ENCODE measurements around the gene KLHL18. TPM values are rescaled to one million over a fixed set of nuclear protein-coding genes. Genes with fewer than 3 reads are reported as not detected.
A peak's percentile ranks its signal among the peaks of the same experiment; 100 is the strongest.

The KLHL18 gene
- polyA plus RNA-seq, 2 of the 4 experiments (the other 2 are of a cell fraction), result 14.3 to 20.7 TPM

- H3K4me3 ChIP-seq, result no peak overlapping the region
- FAIRE-seq (no peak), DNase-seq (ENCODE audit: low read depth in 1 of 2, low spot score in 1 of 2) (peak in 1 of 2 experiments; percentile 26), ATAC-seq (peak; percentile 30 to 59; a peak in 2 of 6 replicates)
- ChIA-PET CTCF (interaction anchor here (0.9 to 2.2 kb wide), 3 partner anchors 9 to 57 kb away, joined by 3 to 6 read pairs (median 3); no protein-coding TSS in a partner anchor), POLR2A (no interaction called here)
- H3K9me3 ChIP-seq, result no peaks in the 10 kb centered on the region
- peaks cover 9% of the 10 kb centered on the region; the same call in 1 of the 3 replicates for H3K4me1 ChIP-seq
- WGBS (ENCODE audit: missing lambda C conversion rate), result 79% methylated on average over 11 of the region's 11 CpGs
- no peak overlapping the region for H3K4me2 ChIP-seq
- no peak overlapping the region for H3K27ac ChIP-seq
- no peak for TF ChIP-seq CEBPB (IDR thresholded peaks at IDR 0.05)
- TF ChIP-seq PHF8 (IDR thresholded peaks at IDR 0.05; ENCODE audit: borderline replicate concordance, low read depth), result no peak
- TF ChIP-seq SREBF2 (IDR thresholded peaks at IDR 0.05), result no peak
- TF ChIP-seq RFX5 (IDR thresholded peaks at IDR 0.05), result no peak
- TF ChIP-seq MAX (IDR thresholded peaks at IDR 0.05), result no peak
- TF ChIP-seq FOSL2 (IDR thresholded peaks at IDR 0.05), result no peak
- no peak for TF ChIP-seq FOSL2 (CRISPR knock-in tag; IDR thresholded peaks at IDR 0.05)
- no peak for TF ChIP-seq HDAC2 (IDR thresholded peaks at IDR 0.05)
- no peak for TF ChIP-seq CTCF (IDR thresholded peaks at IDR 0.05)
- TF ChIP-seq CHD4 (IDR thresholded peaks at IDR 0.05; ENCODE audit: borderline replicate concordance), result no peak
- no peak for TF ChIP-seq JUNB (IDR thresholded peaks at IDR 0.05)
- TF ChIP-seq NFE2L2 (conservative IDR thresholded peaks at IDR 0.05; ENCODE audit: low read length), result no peak
- no peak for TF ChIP-seq REST (IDR thresholded peaks at IDR 0.05)
- TF ChIP-seq HES2 (IDR thresholded peaks at IDR 0.05), result no peak
- TF ChIP-seq EHMT2 (IDR thresholded peaks at IDR 0.05; ENCODE audit: low read depth), result no peak
- TF ChIP-seq NR3C1 (IDR thresholded peaks at IDR 0.05), result no peak
- TF ChIP-seq EHF (CRISPR knock-in tag; IDR thresholded peaks at IDR 0.05), result no peak
These were observed 15.8 kb upstream of the KLHL18 start for GRCh38 chr3:47266709-47267489.

- Histone ChIP-seq H3K9me3 (no peaks in the 10 kb centered on the region), H3K27ac (no peak overlapping the region), H3K4me3 (no peak overlapping the region), H3K4me2 (no peak overlapping the region), H3K4me1 (peaks cover 9% of the 10 kb centered on the region; the same call in 1 of the 3 replicates)
- POLR2A ChIA-PET, result no interaction called here
- no peak for FAIRE-seq
- no peak for ATAC-seq
- CTCF ChIA-PET, result interaction anchor here (1.5 to 2.2 kb wide), 2 partner anchors 14 to 56 kb away, joined by 3 to 6 read pairs; no protein-coding TSS in a partner anchor
- DNase-seq (ENCODE audit: low read depth in 1 of 2, low spot score in 1 of 2), result no peak
- TF ChIP-seq MAFK (IDR thresholded peaks at IDR 0.05; ENCODE audit: partially characterized antibody) (peak; percentile 86), EP300 (IDR thresholded peaks at IDR 0.05) (no peak)
These were observed 15.3 kb upstream of the KLHL18 start for GRCh38 chr3:47267490-47267824.

Measured in A549 (cell line).